GM23338 (cell line): ENCODE results near the gene TBX3. TPM values are rescaled to one million over a fixed set of nuclear protein-coding genes. Genes with fewer than 3 reads are reported as not detected.
"Not testable (repeated sequence)": the region's sequence is repeated elsewhere in the genome, so short reads cannot be mapped to it uniquely, and the experiment has no call there.

Experiments used
- ATAC-seq: fragments of 200-7000 bp; cut with Tn5 transposase; 3 replicates; pipeline ENCODE4 v1.9.1; 2020
- DNase-seq: peaks from one replicate; pipeline ENCODE4 v3.0.0-alpha.2; 2015; ENCODE audit warnings: low spot score
- H2AFZ ChIP-seq: fragments of 200-600 bp; sonication (generic); 2 replicates; pipeline ENCODE4 v1.8.0; 2016; ENCODE audit warnings: antibody characterized with exemption, mild to moderate bottlenecking, moderate library complexity
- H3F3A ChIP-seq: fragments of 200-600 bp; sonication (generic); replicated peaks from 2 replicates; pipeline ENCODE4 v1.8.0; 2017; ENCODE audit warnings: antibody characterized with exemption, mixed run types, low read depth
- H3K27ac ChIP-seq: fragments of 200-600 bp; sonication (generic); 2 replicates; pipeline ENCODE4 v1.6.1; 2016; ENCODE audit warnings: low read depth
- H3K27me3 ChIP-seq: fragments of 200-600 bp; sonication (generic); 2 replicates; pipeline ENCODE4 v1.8.0; 2016; ENCODE audit warnings: mild to moderate bottlenecking, mixed run types, moderate library complexity; ENCODE audit not compliant: insufficient read depth
- H3K36me3 ChIP-seq: fragments of 200-600 bp; sonication (generic); 2 replicates; pipeline ENCODE4 v1.8.0; 2016; ENCODE audit warnings: mild to moderate bottlenecking; ENCODE audit not compliant: insufficient read depth
- H3K4me1 ChIP-seq: fragments of 200-600 bp; sonication (generic); 2 replicates; pipeline ENCODE4 v1.8.0; 2016; ENCODE audit warnings: mild to moderate bottlenecking, moderate library complexity; ENCODE audit not compliant: insufficient read depth
- H3K4me2 ChIP-seq: fragments of 200-600 bp; sonication (generic); 2 replicates; pipeline ENCODE4 v1.7.1; 2017; ENCODE audit warnings: mixed run types
- H3K4me3 ChIP-seq: fragments of 200-600 bp; sonication (generic); 2 replicates; pipeline ENCODE4 v1.6.1; 2016; ENCODE audit warnings: mixed run types
- H3K79me2 ChIP-seq: fragments of 200-600 bp; sonication (generic); replicated peaks from 2 replicates; pipeline ENCODE4 v1.8.0; 2017; ENCODE audit warnings: mild to moderate bottlenecking; ENCODE audit not compliant: insufficient read depth
- H3K9me2 ChIP-seq: fragments of 200-600 bp; sonication (generic); 2 replicates; pipeline ENCODE4 v1.8.0; 2017; ENCODE audit not compliant: insufficient read depth
- H4K20me1 ChIP-seq: fragments of 200-600 bp; sonication (generic); replicated peaks from 2 replicates; pipeline ENCODE4 v1.8.0; 2017; ENCODE audit warnings: mild to moderate bottlenecking; ENCODE audit not compliant: insufficient read depth
- H3K27ac Mint-ChIP-seq: 2 replicates; pipeline ENCODE4 v1.8.0; 2020; ENCODE audit warnings: inconsistent platforms, mild to moderate bottlenecking, moderate library complexity, mixed read lengths
- H3K27me3 Mint-ChIP-seq: 3 replicates; pipeline ENCODE4 v1.8.0; 2022; ENCODE audit warnings: low read depth, mild to moderate bottlenecking, moderate library complexity, mixed read lengths, inconsistent platforms; ENCODE audit not compliant: insufficient read depth, poor library complexity
- H3K36me3 Mint-ChIP-seq: 3 replicates; pipeline ENCODE4 v1.8.0; 2021; ENCODE audit warnings: low read depth, mild to moderate bottlenecking, inconsistent platforms, moderate library complexity, mixed read lengths
- H3K4me1 Mint-ChIP-seq: 3 replicates; pipeline ENCODE4 v1.8.0; 2020; ENCODE audit warnings: mild to moderate bottlenecking, inconsistent platforms, mixed read lengths
- H3K4me3 Mint-ChIP-seq: 3 replicates; pipeline ENCODE4 v1.8.0; 2021; ENCODE audit warnings: moderate library complexity, mild to moderate bottlenecking, inconsistent platforms, mixed read lengths
- H3K9me3 Mint-ChIP-seq: 3 replicates; pipeline ENCODE4 v1.8.0; 2020; ENCODE audit warnings: moderate library complexity, mild to moderate bottlenecking, inconsistent platforms, mixed read lengths
- CREB1 ChIP-seq: fragments of 250-450 bp; sonication (Bioruptor Pico); IDR thresholded peaks from 2 replicates; pipeline ENCODE4 v1.5.0; 2020; ENCODE audit warnings: low read depth, mild to moderate bottlenecking, moderate library complexity
- EZH2 ChIP-seq: fragments of 200-600 bp; sonication (generic); IDR thresholded peaks from one replicate; pipeline ENCODE4 v1.8.0; 2017; ENCODE audit warnings: antibody characterized with exemption, mild to moderate bottlenecking, low read depth; ENCODE audit not compliant: unreplicated experiment
- POLR2AphosphoS5 ChIP-seq: IDR thresholded peaks from 2 replicates; pipeline ENCODE4 v1.6.1; 2016; ENCODE audit warnings: antibody characterized with exemption, low read depth
- ZNF114 ChIP-seq: fragments of 250-450 bp; sonication (Bioruptor Pico); IDR thresholded peaks from 2 replicates; pipeline ENCODE4 v1.5.0; 2020; ENCODE audit warnings: mild to moderate bottlenecking, moderate library complexity
- ZNF331 ChIP-seq: fragments of 250-450 bp; sonication (Bioruptor Pico); IDR thresholded peaks from 2 replicates; pipeline ENCODE4 v1.5.0; 2020; ENCODE audit warnings: low read depth, mild to moderate bottlenecking, moderate library complexity
- polyA plus RNA-seq: library from polyadenylated mRNA; unstranded; fragments of >200 nt; fragmentation: Nextera tagmentation; extraction: Ambion mirVana; gene quantifications from 2 replicates; pipeline ENCODE4 v1.2.1, GENCODE V29; 2016
- total RNA-seq: library from RNA; depleted of rRNA; stranded (reverse); fragments of >200 nt; shearing (Covaris generic); gene quantifications from 2 replicates; pipeline ENCODE4 v1.2.3, GENCODE V29; 2014
- TF ChIP-seq, protein P1 (sequence below): fragments of 250-450 bp; sonication (Bioruptor Pico); IDR thresholded peaks from 2 replicates; pipeline ENCODE4 v1.5.0; 2020; ENCODE audit warnings: mild to moderate bottlenecking, moderate library complexity
- TF ChIP-seq, protein P2 (sequence below): IDR thresholded peaks from one replicate; pipeline ENCODE4 v1.6.1; 2018; ENCODE audit warnings: antibody characterized with exemption; ENCODE audit not compliant: unreplicated experiment

TBX3 gene
- total and polyA plus RNA-seq, 2 experiments from 2014 or later, result 0.18 to 0.24 TPM

DNA sequence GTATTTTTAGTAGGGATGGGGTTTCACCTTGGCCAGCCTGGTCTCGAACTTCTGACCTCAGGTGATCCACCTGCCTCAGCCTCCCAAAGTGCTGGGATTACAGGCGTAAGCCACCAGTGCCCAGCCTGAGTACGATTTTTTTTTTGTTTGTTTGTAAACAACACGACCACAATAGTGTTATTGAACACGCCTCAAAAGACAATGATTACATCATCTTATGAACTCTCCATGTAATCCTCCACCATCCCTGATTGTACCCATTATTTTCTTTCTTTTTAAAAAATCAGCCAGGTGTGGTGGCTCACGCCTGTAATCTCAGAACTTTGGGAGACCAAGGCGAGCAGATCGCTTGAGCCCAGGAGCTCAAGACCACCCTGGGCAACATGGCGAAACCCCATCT lies 25.1 kb upstream of the TBX3 start:
- H3F3A ChIP-seq, result no peaks in the 10 kb centered on the region
- no peak overlapping the region for H3K27ac Mint-ChIP-seq
- H3K9me2 ChIP-seq, result no peaks in the 10 kb centered on the region
- H3K36me3 Mint-ChIP-seq, result peaks cover 2% of the 10 kb centered on the region; the same call in 1 of the 3 replicates
- ATAC-seq (no peak), DNase-seq (no peak)
- H3K4me3 Mint-ChIP-seq, result no peak overlapping the region
- H4K20me1 ChIP-seq, result no peaks in the 10 kb centered on the region; the same call in 1 of the 2 replicates
- TF ChIP-seq, protein P1, sequence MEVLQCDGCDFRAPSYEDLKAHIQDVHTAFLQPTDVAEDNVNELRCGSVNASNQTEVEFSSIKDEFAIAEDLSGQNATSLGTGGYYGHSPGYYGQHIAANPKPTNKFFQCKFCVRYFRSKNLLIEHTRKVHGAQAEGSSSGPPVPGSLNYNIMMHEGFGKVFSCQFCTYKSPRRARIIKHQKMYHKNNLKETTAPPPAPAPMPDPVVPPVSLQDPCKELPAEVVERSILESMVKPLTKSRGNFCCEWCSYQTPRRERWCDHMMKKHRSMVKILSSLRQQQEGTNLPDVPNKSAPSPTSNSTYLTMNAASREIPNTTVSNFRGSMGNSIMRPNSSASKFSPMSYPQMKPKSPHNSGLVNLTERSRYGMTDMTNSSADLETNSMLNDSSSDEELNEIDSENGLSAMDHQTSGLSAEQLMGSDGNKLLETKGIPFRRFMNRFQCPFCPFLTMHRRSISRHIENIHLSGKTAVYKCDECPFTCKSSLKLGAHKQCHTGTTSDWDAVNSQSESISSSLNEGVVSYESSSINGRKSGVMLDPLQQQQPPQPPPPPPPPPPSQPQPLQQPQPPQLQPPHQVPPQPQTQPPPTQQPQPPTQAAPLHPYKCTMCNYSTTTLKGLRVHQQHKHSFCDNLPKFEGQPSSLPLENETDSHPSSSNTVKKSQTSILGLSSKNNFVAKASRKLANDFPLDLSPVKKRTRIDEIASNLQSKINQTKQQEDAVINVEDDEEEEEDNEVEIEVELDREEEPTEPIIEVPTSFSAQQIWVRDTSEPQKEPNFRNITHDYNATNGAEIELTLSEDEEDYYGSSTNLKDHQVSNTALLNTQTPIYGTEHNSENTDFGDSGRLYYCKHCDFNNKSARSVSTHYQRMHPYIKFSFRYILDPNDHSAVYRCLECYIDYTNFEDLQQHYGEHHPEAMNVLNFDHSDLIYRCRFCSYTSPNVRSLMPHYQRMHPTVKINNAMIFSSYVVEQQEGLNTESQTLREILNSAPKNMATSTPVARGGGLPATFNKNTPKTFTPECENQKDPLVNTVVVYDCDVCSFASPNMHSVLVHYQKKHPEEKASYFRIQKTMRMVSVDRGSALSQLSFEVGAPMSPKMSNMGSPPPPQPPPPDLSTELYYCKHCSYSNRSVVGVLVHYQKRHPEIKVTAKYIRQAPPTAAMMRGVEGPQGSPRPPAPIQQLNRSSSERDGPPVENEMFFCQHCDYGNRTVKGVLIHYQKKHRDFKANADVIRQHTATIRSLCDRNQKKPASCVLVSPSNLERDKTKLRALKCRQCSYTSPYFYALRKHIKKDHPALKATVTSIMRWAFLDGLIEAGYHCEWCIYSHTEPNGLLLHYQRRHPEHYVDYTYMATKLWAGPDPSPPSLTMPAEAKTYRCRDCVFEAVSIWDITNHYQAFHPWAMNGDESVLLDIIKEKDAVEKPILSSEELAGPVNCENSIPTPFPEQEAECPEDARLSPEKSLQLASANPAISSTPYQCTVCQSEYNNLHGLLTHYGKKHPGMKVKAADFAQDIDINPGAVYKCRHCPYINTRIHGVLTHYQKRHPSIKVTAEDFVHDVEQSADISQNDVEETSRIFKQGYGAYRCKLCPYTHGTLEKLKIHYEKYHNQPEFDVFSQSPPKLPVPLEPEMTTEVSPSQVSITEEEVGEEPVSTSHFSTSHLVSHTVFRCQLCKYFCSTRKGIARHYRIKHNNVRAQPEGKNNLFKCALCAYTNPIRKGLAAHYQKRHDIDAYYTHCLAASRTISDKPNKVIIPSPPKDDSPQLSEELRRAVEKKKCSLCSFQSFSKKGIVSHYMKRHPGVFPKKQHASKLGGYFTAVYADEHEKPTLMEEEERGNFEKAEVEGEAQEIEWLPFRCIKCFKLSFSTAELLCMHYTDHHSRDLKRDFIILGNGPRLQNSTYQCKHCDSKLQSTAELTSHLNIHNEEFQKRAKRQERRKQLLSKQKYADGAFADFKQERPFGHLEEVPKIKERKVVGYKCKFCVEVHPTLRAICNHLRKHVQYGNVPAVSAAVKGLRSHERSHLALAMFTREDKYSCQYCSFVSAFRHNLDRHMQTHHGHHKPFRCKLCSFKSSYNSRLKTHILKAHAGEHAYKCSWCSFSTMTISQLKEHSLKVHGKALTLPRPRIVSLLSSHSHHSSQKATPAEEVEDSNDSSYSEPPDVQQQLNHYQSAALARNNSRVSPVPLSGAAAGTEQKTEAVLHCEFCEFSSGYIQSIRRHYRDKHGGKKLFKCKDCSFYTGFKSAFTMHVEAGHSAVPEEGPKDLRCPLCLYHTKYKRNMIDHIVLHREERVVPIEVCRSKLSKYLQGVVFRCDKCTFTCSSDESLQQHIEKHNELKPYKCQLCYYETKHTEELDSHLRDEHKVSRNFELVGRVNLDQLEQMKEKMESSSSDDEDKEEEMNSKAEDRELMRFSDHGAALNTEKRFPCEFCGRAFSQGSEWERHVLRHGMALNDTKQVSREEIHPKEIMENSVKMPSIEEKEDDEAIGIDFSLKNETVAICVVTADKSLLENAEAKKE, result no peak
- TF ChIP-seq POLR2AphosphoS5 (no peak), EZH2 (no peak), ZNF114 (CRISPR knock-in tag) (no peak), CREB1 (no peak), ZNF331 (CRISPR knock-in tag) (no peak)
- TF ChIP-seq, protein P2, sequence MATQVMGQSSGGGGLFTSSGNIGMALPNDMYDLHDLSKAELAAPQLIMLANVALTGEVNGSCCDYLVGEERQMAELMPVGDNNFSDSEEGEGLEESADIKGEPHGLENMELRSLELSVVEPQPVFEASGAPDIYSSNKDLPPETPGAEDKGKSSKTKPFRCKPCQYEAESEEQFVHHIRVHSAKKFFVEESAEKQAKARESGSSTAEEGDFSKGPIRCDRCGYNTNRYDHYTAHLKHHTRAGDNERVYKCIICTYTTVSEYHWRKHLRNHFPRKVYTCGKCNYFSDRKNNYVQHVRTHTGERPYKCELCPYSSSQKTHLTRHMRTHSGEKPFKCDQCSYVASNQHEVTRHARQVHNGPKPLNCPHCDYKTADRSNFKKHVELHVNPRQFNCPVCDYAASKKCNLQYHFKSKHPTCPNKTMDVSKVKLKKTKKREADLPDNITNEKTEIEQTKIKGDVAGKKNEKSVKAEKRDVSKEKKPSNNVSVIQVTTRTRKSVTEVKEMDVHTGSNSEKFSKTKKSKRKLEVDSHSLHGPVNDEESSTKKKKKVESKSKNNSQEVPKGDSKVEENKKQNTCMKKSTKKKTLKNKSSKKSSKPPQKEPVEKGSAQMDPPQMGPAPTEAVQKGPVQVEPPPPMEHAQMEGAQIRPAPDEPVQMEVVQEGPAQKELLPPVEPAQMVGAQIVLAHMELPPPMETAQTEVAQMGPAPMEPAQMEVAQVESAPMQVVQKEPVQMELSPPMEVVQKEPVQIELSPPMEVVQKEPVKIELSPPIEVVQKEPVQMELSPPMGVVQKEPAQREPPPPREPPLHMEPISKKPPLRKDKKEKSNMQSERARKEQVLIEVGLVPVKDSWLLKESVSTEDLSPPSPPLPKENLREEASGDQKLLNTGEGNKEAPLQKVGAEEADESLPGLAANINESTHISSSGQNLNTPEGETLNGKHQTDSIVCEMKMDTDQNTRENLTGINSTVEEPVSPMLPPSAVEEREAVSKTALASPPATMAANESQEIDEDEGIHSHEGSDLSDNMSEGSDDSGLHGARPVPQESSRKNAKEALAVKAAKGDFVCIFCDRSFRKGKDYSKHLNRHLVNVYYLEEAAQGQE, result no peak
- H3K4me1 Mint-ChIP-seq, result peaks cover 25% of the 10 kb centered on the region
- no peaks in the 10 kb centered on the region for H3K79me2 ChIP-seq
- no peak overlapping the region for H3K27ac ChIP-seq
- H2AFZ ChIP-seq, result no peak overlapping the region
- peaks cover 9% of the 10 kb centered on the region; the same call in 2 of the 3 replicates for H3K9me3 Mint-ChIP-seq
- no peak overlapping the region for H3K4me3 ChIP-seq
- no peaks in the 10 kb centered on the region for H3K36me3 ChIP-seq
- no peak overlapping the region for H3K4me2 ChIP-seq
- H3K27me3 ChIP-seq, result peaks cover 40% of the 10 kb centered on the region
- peaks cover 23% of the 10 kb centered on the region for H3K27me3 Mint-ChIP-seq
- peaks cover 20% of the 10 kb centered on the region for H3K4me1 ChIP-seq

DNA sequence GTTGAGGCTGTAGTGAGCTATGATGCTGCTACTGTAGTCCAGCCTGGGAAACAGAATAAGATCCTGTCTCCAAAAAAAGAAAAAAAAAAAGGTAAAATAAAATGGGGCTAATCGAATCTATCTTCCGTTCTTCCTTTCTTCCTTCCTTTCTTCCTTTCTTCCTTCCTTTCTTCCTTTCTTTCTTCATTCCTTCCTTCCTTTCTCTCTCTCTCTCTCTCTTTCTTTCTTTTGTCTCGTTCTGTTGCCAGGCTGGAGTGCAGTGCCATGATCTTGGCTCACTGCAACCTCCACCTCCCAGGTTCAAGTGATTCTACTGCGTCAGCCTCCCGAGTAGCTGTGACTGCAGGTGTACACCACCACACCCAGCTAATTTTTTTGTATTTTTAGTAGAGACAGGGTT lies 24.6 kb upstream of the TBX3 start:
- H4K20me1 ChIP-seq, H3K36me3 ChIP-seq, H3K9me2 ChIP-seq, H3K36me3 Mint-ChIP-seq, H3K27ac Mint-ChIP-seq, H3F3A ChIP-seq, H3K4me3 ChIP-seq, H3K9me3 Mint-ChIP-seq, H3K79me2 ChIP-seq, H2AFZ ChIP-seq, DNase-seq, H3K4me2 ChIP-seq, H3K4me3 Mint-ChIP-seq, H3K27ac ChIP-seq, ATAC-seq: not testable (repeated sequence)
- peaks cover 26% of the 10 kb centered on the region for H3K4me1 ChIP-seq
- H3K27me3 Mint-ChIP-seq, result peaks cover 28% of the 10 kb centered on the region
- peaks cover 45% of the 10 kb centered on the region for H3K27me3 ChIP-seq
- peaks cover 30% of the 10 kb centered on the region for H3K4me1 Mint-ChIP-seq
